NCI-H1694 treated with DMSO at 0.1 percent for 48 hours (cell line): ENCODE measurements around the gene LYRM9.
"Not testable (repeated sequence)": the region's sequence is repeated elsewhere in the genome, so short reads cannot be mapped to it uniquely, and the experiment has no call there.

Experiments
- DNase-seq: peaks from one replicate; lab custom pipeline; 2025; lab: John Stamatoyannopoulos, UW

LYRM9 gene

GRCh38 chr17:27839571-27840405, 53.4 kb downstream of the LYRM9 start:
- DNase-seq, result not testable (repeated sequence)

DNA sequence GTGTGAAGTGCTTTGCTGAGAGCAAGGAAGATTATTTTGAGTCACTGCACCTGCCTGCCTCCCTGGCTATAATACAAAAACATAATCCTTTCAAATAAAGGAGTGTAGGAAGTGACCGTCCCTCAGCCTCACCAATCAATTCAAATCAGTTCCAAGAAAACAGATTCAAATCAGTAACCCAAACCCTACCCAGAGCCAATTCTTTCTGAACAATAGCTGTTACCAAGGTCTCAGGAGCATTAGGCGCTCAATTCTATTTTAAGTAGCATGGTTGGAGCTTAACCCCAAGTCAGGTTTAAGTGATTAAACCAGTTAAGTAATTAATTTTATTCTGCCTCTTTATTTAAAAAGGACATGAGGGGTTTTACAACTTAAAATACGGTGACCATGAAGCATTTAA, 54.6 kb downstream of the LYRM9 start:
- not testable (repeated sequence) for DNase-seq

GRCh38 chr17:27837769-27838168, 55.4 kb downstream of the LYRM9 start:
- not testable (repeated sequence) for DNase-seq

- DNase-seq, result no peak
Measured at GRCh38 chr17:27836651-27837050, 56.5 kb downstream of the LYRM9 start.

GRCh38 chr17:27834571-27834970, 58.6 kb downstream of the LYRM9 start:
- no peak for DNase-seq

- DNase-seq, result no peak
Measured at GRCh38 chr17:27832831-27833230, 60.3 kb downstream of the LYRM9 start.

DNA sequence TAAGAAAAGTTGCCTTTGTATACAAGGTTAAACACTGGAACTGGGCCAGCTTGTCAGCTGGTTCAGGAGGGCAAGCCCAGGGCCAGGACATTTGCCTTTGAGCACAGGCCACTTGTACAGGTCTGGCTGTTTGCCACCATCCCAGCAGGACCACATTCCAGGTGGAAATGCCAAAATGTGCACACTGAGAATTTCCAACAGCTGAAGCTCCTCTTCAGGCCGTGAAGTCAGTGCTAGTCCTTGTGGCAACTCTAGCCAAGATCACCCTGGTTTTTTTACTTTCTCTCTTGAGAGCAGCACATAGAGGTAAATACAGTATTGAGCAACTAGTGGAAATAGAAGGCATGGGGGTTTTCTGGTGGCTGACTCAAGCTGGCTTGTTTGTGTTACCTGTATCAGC, 63.3 kb downstream of the LYRM9 start:
- DNase-seq, result not testable (repeated sequence)

DNA sequence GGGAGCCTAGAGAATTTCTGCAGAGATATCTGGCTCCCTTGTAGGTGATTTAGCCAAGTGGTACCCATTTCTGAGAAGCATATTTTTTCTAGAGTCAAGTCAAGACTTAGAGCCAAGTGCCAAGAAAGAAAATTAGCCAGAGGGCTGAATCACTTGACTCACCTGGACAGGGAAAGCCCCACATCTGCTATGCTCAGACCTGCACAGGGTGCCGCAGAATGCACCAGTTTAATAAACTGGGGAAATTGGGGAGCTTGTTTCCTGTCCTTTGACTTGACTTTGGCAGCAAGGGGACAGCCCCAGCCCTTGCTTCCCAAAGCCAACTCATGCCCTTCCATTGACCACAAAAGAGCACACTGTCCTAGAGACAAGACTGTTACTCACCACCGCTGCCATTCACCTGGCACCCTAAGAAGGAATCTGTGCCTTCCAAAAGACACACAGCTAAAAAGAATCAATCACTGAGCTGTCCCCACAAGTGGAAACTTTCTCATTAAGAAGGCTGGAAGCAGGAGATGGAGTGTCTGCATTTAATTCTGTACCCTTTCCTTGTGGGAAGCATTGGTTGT, 63.9 kb downstream of the LYRM9 start:
- DNase-seq, result not testable (repeated sequence)
